CD8-positive, alpha-beta memory T cell (primary cell): ENCODE measurements around the gene NRG4. TPM values are rescaled to one million over a fixed set of nuclear protein-coding genes. Genes with fewer than 3 reads are reported as not detected.

Experiments
- CTCF ChIA-PET: fragments of 350-600 bp; sonication (Branson Sonifier 250); formaldehyde crosslinking; loops from one replicate; lab custom pipeline; 2021; ENCODE audit warnings: antibody characterized with exemption; lab: Charles Lee
- POLR2A ChIA-PET: fragments of 350-600 bp; sonication (Branson Sonifier 250); formaldehyde crosslinking; loops from one replicate; lab custom pipeline; 2021; ENCODE audit warnings: antibody characterized with exemption; lab: Charles Lee
- DNase-seq, 5 donors: peaks; one replicate each; pipeline versions ENCODE4 v3.0.0 to v3.0.0-alpha.2; 2020 to 2022; ENCODE audit warnings: mixed read lengths in 1 of 5
- H3K27ac ChIP-seq: one replicate; pipeline ENCODE4 v1.7.0; 2013; ENCODE audit warnings: low read depth, mild to moderate bottlenecking, low read length, moderate library complexity
- H3K27me3 ChIP-seq: 2 replicates; pipeline ENCODE4 v1.7.0; 2013; ENCODE audit warnings: low read length, mild to moderate bottlenecking; ENCODE audit not compliant: insufficient read depth, poor library complexity, severe bottlenecking
- H3K36me3 ChIP-seq: 2 replicates; pipeline ENCODE4 v1.7.0; 2013; ENCODE audit warnings: mild to moderate bottlenecking, low read length, moderate library complexity; ENCODE audit not compliant: insufficient read depth
- H3K4me1 ChIP-seq: 2 replicates; pipeline ENCODE4 v1.7.0; 2013; ENCODE audit warnings: mild to moderate bottlenecking, low read length, moderate library complexity; ENCODE audit not compliant: insufficient read depth
- H3K4me3 ChIP-seq: 2 replicates; pipeline ENCODE4 v1.7.0; 2013; ENCODE audit warnings: mild to moderate bottlenecking, low read length
- H3K9me3 ChIP-seq: 2 replicates; pipeline ENCODE4 v1.7.0; 2013; ENCODE audit warnings: mild to moderate bottlenecking, low read length
- H3K27ac Mint-ChIP-seq, 8 donors: one replicate each; pipeline ENCODE4 v1.8.0; 2020 to 2021; ENCODE audit warnings: mixed read lengths in 8 of 8, mild to moderate bottlenecking in 6 of 8, inconsistent platforms in 3 of 8, moderate library complexity in 3 of 8
- H3K27me3 Mint-ChIP-seq, 2 donors: one replicate each; pipeline ENCODE4 v1.8.0; 2020 to 2021; ENCODE audit warnings: mixed read lengths in 2 of 2, mild to moderate bottlenecking in 1 of 2, moderate library complexity in 1 of 2
- H3K36me3 Mint-ChIP-seq, 3 donors: one replicate each; pipeline ENCODE4 v1.8.0; 2020 to 2021; ENCODE audit warnings: mixed read lengths in 3 of 3, inconsistent platforms in 1 of 3, mild to moderate bottlenecking in 1 of 3
- H3K4me1 Mint-ChIP-seq, 3 donors: one replicate each; pipeline ENCODE4 v1.8.0; 2020 to 2021; ENCODE audit warnings: mixed read lengths in 3 of 3, inconsistent platforms in 1 of 3, mild to moderate bottlenecking in 1 of 3
- H3K4me3 Mint-ChIP-seq, 7 donors: one replicate each; pipeline ENCODE4 v1.8.0; 2020 to 2021; ENCODE audit warnings: mixed read lengths in 7 of 7, mild to moderate bottlenecking in 6 of 7, moderate library complexity in 4 of 7, inconsistent platforms in 2 of 7
- H3K9me3 Mint-ChIP-seq, 5 donors: one replicate each; pipeline ENCODE4 v1.8.0; 2020 to 2022; ENCODE audit warnings: mixed read lengths in 5 of 5, mild to moderate bottlenecking in 3 of 5, moderate library complexity in 2 of 5, inconsistent platforms in 1 of 5
- polyA plus RNA-seq: library from polyadenylated mRNA; unstranded; fragments of 300-500 nt; fragmentation: Illumina TruSeq; gene quantifications from one replicate; pipeline ENCODE4 v1.2.3, GENCODE V29; 2021
- total RNA-seq, 2 experiments: library from RNA; stranded (reverse); gene quantifications; one replicate each; pipeline ENCODE4 v1.2.3, GENCODE V29; 2021

Gene NRG4
- total and polyA plus RNA-seq, 3 experiments from 2014 or later: not detected

DNA sequence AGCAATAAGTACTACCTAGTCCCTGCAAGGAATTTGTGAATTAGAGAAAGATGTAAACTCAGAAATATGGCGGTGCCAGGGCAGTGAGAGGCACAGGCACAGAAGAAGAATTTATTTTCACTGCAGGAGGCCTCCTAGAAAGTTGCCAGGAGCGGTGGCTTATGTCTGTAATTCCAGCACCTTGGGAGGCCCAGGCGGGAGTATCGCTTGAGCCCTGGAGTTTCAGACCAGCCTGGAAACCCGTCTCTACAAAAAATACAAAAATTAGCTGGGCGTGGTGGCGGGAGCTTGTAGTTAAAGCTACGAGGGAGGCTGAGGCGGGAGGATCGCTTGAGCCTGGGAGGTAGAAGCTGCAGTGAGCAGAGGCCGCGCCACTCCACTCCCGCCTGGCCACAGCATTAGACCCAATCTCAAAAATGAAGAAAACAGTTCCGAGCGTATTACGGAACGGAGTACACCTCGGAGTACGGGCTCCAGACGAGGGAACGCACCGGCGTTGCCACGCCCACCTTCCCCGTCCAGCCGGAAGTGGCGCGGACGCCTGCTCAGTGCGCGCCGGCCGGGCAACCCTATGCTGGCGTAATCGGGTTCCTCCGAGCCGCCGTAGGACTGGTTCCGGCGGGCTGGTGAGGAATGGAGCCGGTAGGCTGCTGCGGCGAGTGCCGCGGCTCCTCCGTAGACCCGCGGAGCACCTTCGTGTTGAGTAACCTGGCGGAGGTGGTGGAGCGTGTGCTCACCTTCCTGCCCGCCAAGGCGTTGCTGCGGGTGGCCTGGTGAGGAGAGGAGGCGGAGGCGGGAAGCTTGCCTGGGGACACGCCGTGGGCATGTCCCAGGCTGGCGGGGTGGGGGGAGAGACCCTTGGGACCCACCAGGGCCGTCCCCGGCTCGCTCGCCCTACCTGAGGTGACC lies 108.6 kb downstream of the NRG4 start, which contains the start of gene FBXO22:
FBXO22 (plus strand) TSS at position 548 of the 909 bp plus-strand sequence; CDS start at position 634, 86 bp downstream.
- Mint-ChIP-seq H3K4me3 (peak within 1 kb of the TSS; percentile 92 to 99 (median 98)), H3K4me1 (peaks cover 27 to 55% (median 38%) of the 10 kb centered on the region in 3 donors), H3K27ac (peak within 1 kb of the TSS; percentile 84 to 99 (median 96)), H3K9me3 (no peaks in the 10 kb centered on the region), H3K27me3 (no peaks in the 10 kb centered on the region), H3K36me3 (peaks cover 0 to 38% (median 0%) of the 10 kb centered on the region in 3 donors)
- peak; percentile 80 to 89 (median 84) for DNase-seq
- H3K4me1 ChIP-seq: peaks cover 22% of the 10 kb centered on the region
- no peaks in the 10 kb centered on the region for H3K36me3 ChIP-seq
- no peaks in the 10 kb centered on the region for H3K9me3 ChIP-seq
- ChIA-PET POLR2A (interaction anchor here (0.5 kb wide), 1 partner anchor 25 kb away, joined by 3 read pairs; no protein-coding TSS in a partner anchor), CTCF (interaction anchor here (1.4 to 2.5 kb wide), 2 partner anchors 12 to 62 kb away, joined by 3 to 8 read pairs; partner anchors contain the start of gene UBE2Q2)
- peak within 1 kb of the TSS; percentile 75 for H3K4me3 ChIP-seq
- peak within 1 kb of the TSS; percentile 86 for H3K27ac ChIP-seq
- no peaks in the 10 kb centered on the region for H3K27me3 ChIP-seq

- POLR2A ChIA-PET: no interaction called here
- no peaks in the 10 kb centered on the region for H3K27me3 ChIP-seq
- H3K27ac ChIP-seq: no peak overlapping the region
- H3K36me3 ChIP-seq: no peaks in the 10 kb centered on the region
- CTCF ChIA-PET: no interaction called here
- H3K4me1 ChIP-seq: peaks cover 22% of the 10 kb centered on the region
- H3K9me3 Mint-ChIP-seq: no peaks in the 10 kb centered on the region
- peaks cover 0 to 48% (median 2%) of the 10 kb centered on the region in 3 donors for H3K36me3 Mint-ChIP-seq
- no peaks in the 10 kb centered on the region for H3K9me3 ChIP-seq
- H3K4me3 ChIP-seq: no peak overlapping the region
- no peaks in the 10 kb centered on the region for H3K27me3 Mint-ChIP-seq
- H3K27ac Mint-ChIP-seq: peak overlapping the region in 6 of 8 donors; percentile 47 to 85 (median 70)
- peak overlapping the region; percentile 54 to 98 (median 71) for H3K4me3 Mint-ChIP-seq
- H3K4me1 Mint-ChIP-seq: peaks cover 27 to 49% (median 35%) of the 10 kb centered on the region in 3 donors
- no peak for DNase-seq
Measured at GRCh38 chr15:75902129-75902557, 110.1 kb downstream of the NRG4 start.

DNA sequence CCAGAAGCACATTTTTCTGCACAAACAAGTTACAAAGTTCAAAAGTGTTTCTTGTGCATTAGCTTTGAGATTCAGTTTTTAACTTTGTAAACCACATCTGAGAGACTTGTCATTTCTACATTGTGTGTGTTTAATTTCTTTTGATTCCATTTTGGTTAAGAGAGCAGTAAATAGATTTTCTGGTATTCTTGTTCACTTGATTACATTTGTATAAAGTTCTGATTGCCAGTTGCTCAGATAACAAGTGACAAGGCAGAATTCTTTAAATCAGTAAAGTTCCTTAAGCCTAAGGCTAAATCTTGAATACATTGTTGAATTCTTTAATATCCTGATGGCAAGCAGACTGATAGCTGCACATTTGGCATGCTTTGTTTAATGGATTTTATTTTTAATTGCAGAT lies 111.6 kb downstream of the NRG4 start:
- H3K36me3 Mint-ChIP-seq: peaks cover 0 to 46% (median 2%) of the 10 kb centered on the region in 3 donors
- H3K4me1 Mint-ChIP-seq: peaks cover 22 to 38% (median 24%) of the 10 kb centered on the region in 3 donors
- Histone ChIP-seq H3K27ac (no peak overlapping the region), H3K36me3 (no peaks in the 10 kb centered on the region), H3K4me1 (peaks cover 18% of the 10 kb centered on the region), H3K4me3 (no peak overlapping the region), H3K9me3 (no peaks in the 10 kb centered on the region), H3K27me3 (no peaks in the 10 kb centered on the region)
- ChIA-PET CTCF (no interaction called here), POLR2A (no interaction called here)
- no peak overlapping the region for H3K4me3 Mint-ChIP-seq
- H3K27me3 Mint-ChIP-seq: no peaks in the 10 kb centered on the region
- peak overlapping the region in 1 of 8 donors; percentile 84 for H3K27ac Mint-ChIP-seq
- no peaks in the 10 kb centered on the region for H3K9me3 Mint-ChIP-seq
- no peak for DNase-seq

DNA sequence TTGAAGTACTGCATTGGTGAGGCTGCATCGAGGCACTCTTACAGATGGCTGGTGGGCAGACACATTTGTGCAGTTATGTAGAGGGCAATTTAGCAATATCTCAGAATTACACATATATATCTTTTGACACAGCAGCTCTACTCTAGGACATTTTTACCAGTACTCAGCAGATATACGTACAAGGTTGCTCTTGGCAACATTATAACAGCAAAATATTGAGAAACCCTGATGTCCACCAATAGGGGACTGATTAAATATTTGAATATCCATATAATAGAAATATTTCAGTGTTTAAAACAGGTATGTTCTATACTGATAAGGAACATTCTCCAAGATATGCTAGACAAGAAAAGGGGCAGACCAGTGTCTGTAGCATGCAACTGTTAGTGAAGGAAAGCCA lies 116.5 kb downstream of the NRG4 start:
- no peaks in the 10 kb centered on the region for H3K36me3 ChIP-seq
- H3K4me1 Mint-ChIP-seq: peaks cover 0 to 3% (median 0%) of the 10 kb centered on the region in 3 donors
- peaks cover 0 to 57% (median 7%) of the 10 kb centered on the region in 3 donors for H3K36me3 Mint-ChIP-seq
- no peak overlapping the region for H3K4me3 ChIP-seq
- no peaks in the 10 kb centered on the region for H3K27me3 ChIP-seq
- no peaks in the 10 kb centered on the region for H3K9me3 Mint-ChIP-seq
- ChIA-PET POLR2A (no interaction called here), CTCF (no interaction called here)
- no peak overlapping the region for H3K27ac ChIP-seq
- H3K27ac Mint-ChIP-seq: peak overlapping the region in 2 of 8 donors; percentile 15 to 81
- no peaks in the 10 kb centered on the region for H3K9me3 ChIP-seq
- H3K4me1 ChIP-seq: peaks cover 3% of the 10 kb centered on the region
- H3K27me3 Mint-ChIP-seq: no peaks in the 10 kb centered on the region
- DNase-seq: no peak
- peak overlapping the region in 1 of 7 donors; percentile 50 for H3K4me3 Mint-ChIP-seq

DNA sequence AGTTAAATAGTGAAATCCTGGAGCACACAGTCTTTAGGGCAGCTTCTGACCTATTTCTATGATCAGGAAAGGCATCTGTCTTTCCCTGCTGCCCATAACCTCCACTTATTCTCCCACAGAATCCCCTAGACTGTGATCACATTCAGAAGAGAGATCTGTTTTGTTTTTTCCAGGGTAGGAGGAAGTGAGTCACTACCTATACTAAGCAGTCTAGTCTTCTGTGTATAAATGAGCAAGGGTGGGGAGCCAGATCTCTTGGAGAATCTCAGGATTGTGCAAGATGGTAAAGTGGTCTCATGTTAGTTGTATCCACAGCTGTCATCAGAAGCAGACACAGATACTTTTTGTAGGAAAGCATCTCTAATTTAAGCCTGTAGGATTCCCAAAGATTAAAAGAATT lies 120.3 kb downstream of the NRG4 start:
- CTCF ChIA-PET: interaction anchor here (0.6 kb wide), 1 partner anchor 82 kb away, joined by 4 read pairs; no protein-coding TSS in a partner anchor
- Histone ChIP-seq H3K4me3 (no peak overlapping the region), H3K9me3 (no peaks in the 10 kb centered on the region), H3K36me3 (peaks cover 6% of the 10 kb centered on the region), H3K27me3 (no peaks in the 10 kb centered on the region), H3K4me1 (no peaks in the 10 kb centered on the region), H3K27ac (no peak overlapping the region)
- H3K9me3 Mint-ChIP-seq: no peaks in the 10 kb centered on the region
- peaks cover 3 to 65% (median 18%) of the 10 kb centered on the region in 3 donors for H3K36me3 Mint-ChIP-seq
- H3K27me3 Mint-ChIP-seq: no peaks in the 10 kb centered on the region
- no peak overlapping the region for H3K4me3 Mint-ChIP-seq
- no peak for DNase-seq
- POLR2A ChIA-PET: no interaction called here
- no peaks in the 10 kb centered on the region for H3K4me1 Mint-ChIP-seq
- H3K27ac Mint-ChIP-seq: no peak overlapping the region

Other genes with a start within 250 kb of the NRG4 start
- gene UBE2Q2, start 169.0 kb downstream of the NRG4 start, total RNA-seq: 10 to 100 TPM; 17.5 to 19.3 TPM
- 38.3 TPM for gene UBE2Q2, start 169.0 kb downstream of the NRG4 start, polyA plus RNA-seq
- 10 to 100 TPM; 57.8 to 60.4 TPM for gene FBXO22, start 108.5 kb downstream of the NRG4 start, total RNA-seq
- 14.2 TPM for gene FBXO22, start 108.5 kb downstream of the NRG4 start, polyA plus RNA-seq
- gene TMEM266, start 47.6 kb upstream of the NRG4 start, total RNA-seq: under 1 TPM; 0.11 TPM
- gene TMEM266, start 47.6 kb upstream of the NRG4 start, polyA plus RNA-seq: not detected